ENCODE data around the gene HTATIP2. TPM values are rescaled to one million over a fixed set of nuclear protein-coding genes. Genes with fewer than 3 reads are reported as not detected.

Gene HTATIP2
- 188 to 198 TPM (median 193 TPM) in 5 replicates for total RNA-seq (2022; extraction: Qiagen RNA extraction; ENCODE audit: low read depth)

DNA sequence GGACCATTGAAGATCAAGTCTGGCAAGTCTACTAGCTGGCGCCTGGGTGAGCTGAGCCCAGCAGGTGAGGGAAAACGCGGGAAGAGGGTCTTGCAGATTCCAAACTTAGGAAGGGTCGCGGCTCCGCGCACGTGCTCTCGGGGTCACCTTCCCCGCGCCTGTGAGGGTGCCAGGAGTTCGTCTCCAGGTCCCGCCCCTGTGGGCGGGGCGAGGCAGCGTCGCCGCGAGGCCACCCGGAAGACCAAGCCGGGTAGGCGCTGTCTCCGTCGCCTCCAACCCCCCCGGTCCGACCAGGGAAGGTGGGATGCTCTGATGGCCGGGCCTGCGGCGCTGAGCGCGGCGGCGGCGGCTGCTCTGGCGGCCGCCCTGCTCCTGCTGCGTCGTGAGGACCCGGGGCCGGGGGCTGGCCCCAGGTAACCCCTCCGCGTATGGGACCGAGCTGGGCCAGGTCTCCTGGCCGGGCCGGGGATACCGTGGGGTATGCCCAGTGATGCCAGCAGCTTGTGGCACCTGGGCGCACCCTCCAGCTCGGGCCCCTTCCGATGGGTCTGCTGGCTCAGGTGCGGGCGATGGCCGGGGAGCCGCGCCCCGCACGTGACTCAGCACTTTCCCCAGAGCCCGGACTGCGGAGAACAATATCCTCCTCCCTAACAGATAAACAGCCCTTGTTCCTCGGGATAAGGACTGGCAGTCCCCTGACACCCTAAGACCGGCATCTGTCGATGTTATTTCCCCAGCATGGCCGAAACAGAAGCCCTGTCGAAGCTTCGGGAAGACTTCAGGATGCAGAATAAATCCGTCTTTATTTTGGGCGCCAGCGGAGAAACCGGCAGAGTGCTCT lies at the start of gene HTATIP2:
Gene HTATIP2 (plus strand): TSS at position 215 of the 841 bp plus-strand sequence. CDS start 524 bp downstream, at position 739.

DNA sequence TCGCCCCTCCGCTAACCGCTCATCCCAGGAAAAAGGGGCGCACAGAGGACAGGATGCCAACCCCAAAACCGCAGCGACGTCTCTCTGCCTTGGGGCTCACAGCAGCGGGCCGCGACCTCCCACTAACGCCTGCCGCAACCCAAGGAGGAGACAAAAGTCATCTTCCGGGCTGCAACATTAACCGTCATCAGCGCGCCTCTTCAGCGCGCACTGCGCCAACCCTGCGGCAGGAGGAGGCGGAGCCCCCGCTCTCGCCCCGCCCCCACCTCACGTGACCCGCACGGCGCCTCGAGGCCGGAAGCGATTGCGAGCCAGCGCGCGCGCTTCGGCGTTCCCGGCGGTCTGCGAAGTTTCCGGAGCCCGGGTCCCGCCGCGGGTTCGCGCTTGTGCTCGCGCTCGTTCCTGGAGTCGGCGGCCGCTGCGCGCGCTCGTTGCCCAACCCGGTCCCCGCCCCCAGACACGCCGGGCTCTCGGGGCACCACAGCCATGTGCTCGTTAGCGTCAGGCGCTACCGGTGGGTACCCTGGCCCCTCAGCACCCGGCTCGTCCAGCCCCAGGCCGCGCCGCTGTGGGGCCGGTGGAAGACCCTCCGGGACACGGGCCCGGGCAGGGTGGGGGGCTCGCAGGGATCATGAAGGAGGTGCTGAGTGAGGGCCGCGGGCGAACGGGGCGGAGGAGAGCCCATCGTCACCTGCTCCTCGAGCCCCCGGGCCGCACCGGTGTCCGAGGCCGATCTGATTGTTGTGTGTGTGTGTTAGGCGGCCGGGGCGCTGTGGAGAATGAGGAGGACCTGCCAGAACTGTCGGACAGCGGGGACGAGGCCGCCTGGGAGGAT lies 24.0 kb downstream of the HTATIP2 start, which contains the start of gene PRMT3:
Gene PRMT3 (plus strand): TSS at position 456 of the 835 bp plus-strand sequence. CDS start 31 bp downstream, at position 487.

Other genes with a start within 250 kb of the HTATIP2 start
- gene DBX1, start 203.2 kb upstream of the HTATIP2 start, total RNA-seq (2022; extraction: Qiagen RNA extraction; ENCODE audit: low read depth): not detected in 5 replicates
- gene PRMT3, start 24.0 kb downstream of the HTATIP2 start, total RNA-seq (2022; extraction: Qiagen RNA extraction; ENCODE audit: low read depth): 30.1 to 35.8 TPM (median 33.2 TPM) in 5 replicates
- not detected in 5 replicates for gene SLC6A5, start 235.9 kb downstream of the HTATIP2 start, total RNA-seq (2022; extraction: Qiagen RNA extraction; ENCODE audit: low read depth)